MCF 10A (cell line): ENCODE measurements around the gene MLLT10. TPM values are rescaled to one million over a fixed set of nuclear protein-coding genes. Genes with fewer than 3 reads are reported as not detected.

ENCODE experiments used
- BruUV-seq: library from RNA; stranded (reverse); fragments of 400-500 nt; replicated peaks from 2 replicates; lab custom pipeline; 2021; lab: Mats Ljungman, UMichigan
- CTCF ChIA-PET: fragments of 300-600 bp; sonication (Branson Sonifier 250); formaldehyde crosslinking; extraction: SDS; loops from one replicate; lab custom pipeline; 2021; ENCODE audit warnings: antibody characterized with exemption, inconsistent platforms; lab: Yijun Ruan, JAX
- POLR2A ChIA-PET: fragments of 300-600, 350-650 bp; sonication (Branson Sonifier 250); formaldehyde crosslinking; extraction: SDS; loops from one replicate; lab custom pipeline; 2020; ENCODE audit warnings: antibody characterized with exemption, inconsistent platforms; lab: Yijun Ruan, JAX
- DNase-seq: peaks from one replicate; pipeline ENCODE4 v3.0.0-alpha.2; 2018; ENCODE audit not compliant: unreplicated experiment
- H3K27ac Mint-ChIP-seq: one replicate; pipeline ENCODE4 v1.8.0; 2022; ENCODE audit warnings: mild to moderate bottlenecking, low read depth, mixed read lengths; ENCODE audit not compliant: unreplicated experiment
- H3K27me3 Mint-ChIP-seq: one replicate; pipeline ENCODE4 v1.8.0; 2022; ENCODE audit warnings: mixed read lengths; ENCODE audit not compliant: insufficient read depth, unreplicated experiment
- H3K36me3 Mint-ChIP-seq: one replicate; pipeline ENCODE4 v1.8.0; 2022; ENCODE audit warnings: mild to moderate bottlenecking, moderate library complexity, mixed read lengths; ENCODE audit not compliant: insufficient read depth, unreplicated experiment
- H3K4me1 Mint-ChIP-seq: one replicate; pipeline ENCODE4 v1.8.0; 2022; ENCODE audit warnings: mixed read lengths; ENCODE audit not compliant: insufficient read depth, unreplicated experiment
- H3K4me3 Mint-ChIP-seq: one replicate; pipeline ENCODE4 v1.8.0; 2022; ENCODE audit warnings: mild to moderate bottlenecking, moderate library complexity, mixed read lengths; ENCODE audit not compliant: unreplicated experiment
- H3K9me3 Mint-ChIP-seq: one replicate; pipeline ENCODE4 v1.8.0; 2022; ENCODE audit warnings: mixed read lengths; ENCODE audit not compliant: unreplicated experiment
- intact Hi-C: fragments of 100-400 bp; cut with micrococcal nuclease; formaldehyde crosslinking; loops from 2 replicates; pipeline ENCODE4 v1.14.1; 2022
- total RNA-seq: library from RNA; stranded (reverse); gene quantifications from 2 replicates; pipeline ENCODE4 v1.2.3, GENCODE V29; 2022
- TF ChIP-seq, protein P1 (sequence below): fragments of 200-600 bp; IDR thresholded peaks from one replicate; pipeline ENCODE4 v1.8.0; 2022; ENCODE audit warnings: antibody characterized with exemption, mild to moderate bottlenecking; ENCODE audit not compliant: unreplicated experiment

The MLLT10 gene
- total RNA-seq, 1 experiment from 2014 or later: 47.5 TPM

- Mint-ChIP-seq H3K4me1 (peaks cover 15% of the 10 kb centered on the region), H3K9me3 (no peaks in the 10 kb centered on the region), H3K4me3 (no peak overlapping the region), H3K27ac (no peak overlapping the region), H3K36me3 (peaks cover 28% of the 10 kb centered on the region), H3K27me3 (no peaks in the 10 kb centered on the region)
- intact Hi-C loops: loop anchor here (10.0 kb wide), 1 partner anchor 190 kb away; the partner anchor contains the start of gene MLLT10
- ChIA-PET POLR2A (interaction anchor here (0.6 to 1.9 kb wide), 12 partner anchors 9 to 233 kb away, joined by 3 to 15 read pairs (median 4); partner anchors contain the start of gene SKIDA1), CTCF (interaction anchor here (0.6 to 1.3 kb wide), 7 partner anchors 9 to 1718 kb away, joined by 3 to 5 read pairs (median 4); no protein-coding TSS in a partner anchor)
- DNase-seq: peak; percentile 100
- TF ChIP-seq, protein P1, sequence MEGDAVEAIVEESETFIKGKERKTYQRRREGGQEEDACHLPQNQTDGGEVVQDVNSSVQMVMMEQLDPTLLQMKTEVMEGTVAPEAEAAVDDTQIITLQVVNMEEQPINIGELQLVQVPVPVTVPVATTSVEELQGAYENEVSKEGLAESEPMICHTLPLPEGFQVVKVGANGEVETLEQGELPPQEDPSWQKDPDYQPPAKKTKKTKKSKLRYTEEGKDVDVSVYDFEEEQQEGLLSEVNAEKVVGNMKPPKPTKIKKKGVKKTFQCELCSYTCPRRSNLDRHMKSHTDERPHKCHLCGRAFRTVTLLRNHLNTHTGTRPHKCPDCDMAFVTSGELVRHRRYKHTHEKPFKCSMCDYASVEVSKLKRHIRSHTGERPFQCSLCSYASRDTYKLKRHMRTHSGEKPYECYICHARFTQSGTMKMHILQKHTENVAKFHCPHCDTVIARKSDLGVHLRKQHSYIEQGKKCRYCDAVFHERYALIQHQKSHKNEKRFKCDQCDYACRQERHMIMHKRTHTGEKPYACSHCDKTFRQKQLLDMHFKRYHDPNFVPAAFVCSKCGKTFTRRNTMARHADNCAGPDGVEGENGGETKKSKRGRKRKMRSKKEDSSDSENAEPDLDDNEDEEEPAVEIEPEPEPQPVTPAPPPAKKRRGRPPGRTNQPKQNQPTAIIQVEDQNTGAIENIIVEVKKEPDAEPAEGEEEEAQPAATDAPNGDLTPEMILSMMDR: no peak
- no TSS peak for BruUV-seq
Measured at GRCh38 chr10:21724687-21725367, 190.8 kb downstream of the MLLT10 start.

GRCh38 chr10:21726601-21727225 lies 192.7 kb downstream of the MLLT10 start:
- H3K36me3 Mint-ChIP-seq: peaks cover 39% of the 10 kb centered on the region
- DNase-seq: no peak
- POLR2A ChIA-PET: interaction anchor here (1.5 kb wide), 1 partner anchor 193 kb away, joined by 4 read pairs; the partner anchor contains the start of gene MLLT10

GRCh38 chr10:21727452-21728168 lies 193.6 kb downstream of the MLLT10 start:
- CTCF ChIA-PET: interaction anchor here (0.6 to 1.0 kb wide), 3 partner anchors 191 to 579 kb away, joined by 3 read pairs; no protein-coding TSS in a partner anchor
- POLR2A ChIA-PET: interaction anchor here (1.3 to 1.5 kb wide), 2 partner anchors 194 to 232 kb away, joined by 3 to 4 read pairs; partner anchors contain the start of gene MLLT10
- no TSS peak for BruUV-seq
- peaks cover 15% of the 10 kb centered on the region for H3K4me1 Mint-ChIP-seq
- no peak overlapping the region for H3K27ac Mint-ChIP-seq
- DNase-seq: no peak
- H3K36me3 Mint-ChIP-seq: peaks cover 48% of the 10 kb centered on the region
- H3K4me3 Mint-ChIP-seq: no peak overlapping the region
- intact Hi-C loops: loop anchor here (10.0 kb wide), 1 partner anchor 193 kb away; the partner anchor contains the start of gene MLLT10
- TF ChIP-seq, protein P1: no peak
- no peaks in the 10 kb centered on the region for H3K9me3 Mint-ChIP-seq
- H3K27me3 Mint-ChIP-seq: no peaks in the 10 kb centered on the region

More at GRCh38 chr10:21726601-21727225, 192.7 kb downstream of the MLLT10 start:
- intact Hi-C loops: loop anchor here (10.0 kb wide), 1 partner anchor 192 kb away; the partner anchor contains the start of gene MLLT10
- TF ChIP-seq, protein P1: no peak
- H3K27ac Mint-ChIP-seq: no peak overlapping the region
- peaks cover 15% of the 10 kb centered on the region for H3K4me1 Mint-ChIP-seq
- H3K9me3 Mint-ChIP-seq: no peaks in the 10 kb centered on the region
- CTCF ChIA-PET: interaction anchor here (0.6 kb wide), 1 partner anchor 190 kb away, joined by 3 read pairs; no protein-coding TSS in a partner anchor
- no TSS peak for BruUV-seq
- H3K27me3 Mint-ChIP-seq: no peaks in the 10 kb centered on the region
- no peak overlapping the region for H3K4me3 Mint-ChIP-seq
